Measurements from ENCODE around the gene DRGX.

DNA sequence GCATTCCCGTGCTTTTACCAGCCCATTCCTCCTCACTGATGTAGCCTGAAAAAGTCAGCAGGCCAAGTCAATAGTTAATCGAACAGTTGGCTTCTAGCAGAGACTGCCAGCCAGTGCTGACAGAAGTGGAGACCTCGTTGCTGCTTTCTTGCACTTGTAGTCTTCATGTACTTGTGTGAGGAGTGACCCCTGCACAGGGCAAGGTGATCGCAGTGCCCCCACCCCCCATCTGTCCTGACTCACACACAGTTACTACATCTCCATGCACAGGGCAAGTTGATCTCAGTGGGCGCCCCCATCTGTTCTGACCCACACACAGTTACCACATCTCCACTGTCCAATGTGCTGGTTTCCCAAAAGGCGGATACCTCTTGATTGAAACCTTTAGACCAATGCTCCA lies 62.7 kb downstream of the DRGX start:
- TF ChIP-seq CTCF (conservative IDR thresholded peaks at IDR 0.05; ENCODE audit: low read depth, low read length) (no peak), CEBPB (IDR thresholded peaks at IDR 0.05; ENCODE audit: low read depth, low read length) (no peak), POLR2A (IDR thresholded peaks at IDR 0.05; ENCODE audit: low read depth, low read length) (no peak), BHLHE40 (IDR thresholded peaks at IDR 0.05; ENCODE audit: low read depth, low read length) (no peak), RFX5 (IDR thresholded peaks at IDR 0.05; ENCODE audit: low read depth, low read length) (no peak), USF2 (IDR thresholded peaks at IDR 0.05; ENCODE audit: low read depth, low read length) (no peak), CHD1 (IDR thresholded peaks at IDR 0.05; ENCODE audit: low read depth, low read length) (no peak), SMC3 (IDR thresholded peaks at IDR 0.05; ENCODE audit: low read depth, low read length) (no peak), MXI1 (IDR thresholded peaks at IDR 0.05; ENCODE audit: borderline replicate concordance, low read depth, low read length) (no peak), RCOR1 (IDR thresholded peaks at IDR 0.05; ENCODE audit: insufficient replicate concordance, low read length) (no peak)
- TF ChIP-seq, protein P1, sequence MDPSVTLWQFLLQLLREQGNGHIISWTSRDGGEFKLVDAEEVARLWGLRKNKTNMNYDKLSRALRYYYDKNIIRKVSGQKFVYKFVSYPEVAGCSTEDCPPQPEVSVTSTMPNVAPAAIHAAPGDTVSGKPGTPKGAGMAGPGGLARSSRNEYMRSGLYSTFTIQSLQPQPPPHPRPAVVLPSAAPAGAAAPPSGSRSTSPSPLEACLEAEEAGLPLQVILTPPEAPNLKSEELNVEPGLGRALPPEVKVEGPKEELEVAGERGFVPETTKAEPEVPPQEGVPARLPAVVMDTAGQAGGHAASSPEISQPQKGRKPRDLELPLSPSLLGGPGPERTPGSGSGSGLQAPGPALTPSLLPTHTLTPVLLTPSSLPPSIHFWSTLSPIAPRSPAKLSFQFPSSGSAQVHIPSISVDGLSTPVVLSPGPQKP (IDR thresholded peaks at IDR 0.05; ENCODE audit: borderline replicate concordance, low read depth, low read length): no peak

Measured in IMR-90 (cell line).